Neural progenitor cell (in vitro differentiated cells): ENCODE results near the gene APOC4. TPM values are rescaled to one million over a fixed set of nuclear protein-coding genes. Genes with fewer than 3 reads are reported as not detected.

Source experiments
- DNase-seq: peaks from one replicate; pipeline ENCODE4 v3.0.0-alpha.2; 2016; ENCODE audit warnings: low spot score
- H2AFZ ChIP-seq: fragments of 200-600 bp; sonication (generic); replicated peaks from 2 replicates; pipeline ENCODE4 v1.6.1; 2016; ENCODE audit warnings: antibody characterized with exemption
- H3F3A ChIP-seq: fragments of 200-600 bp; sonication (generic); 2 replicates; pipeline ENCODE4 v1.6.1; 2016; ENCODE audit warnings: antibody characterized with exemption, low read depth
- H3K27ac ChIP-seq: fragments of 200-600 bp; sonication (generic); 2 replicates; pipeline ENCODE4 v1.5.1; 2016; ENCODE audit warnings: mild to moderate bottlenecking
- H3K27me3 ChIP-seq: fragments of 200-600 bp; sonication (generic); 2 replicates; pipeline ENCODE4 v1.6.1; 2016; ENCODE audit warnings: mild to moderate bottlenecking, moderate library complexity
- H3K36me3 ChIP-seq: fragments of 200-600 bp; sonication (generic); 2 replicates; pipeline ENCODE4 v1.5.1; 2016
- H3K4me1 ChIP-seq: fragments of 200-600 bp; sonication (generic); 2 replicates; pipeline ENCODE4 v1.6.1; 2016; ENCODE audit warnings: mixed run types
- H3K4me2 ChIP-seq: fragments of 200-600 bp; sonication (generic); 2 replicates; pipeline ENCODE4 v1.6.1; 2016
- H3K4me3 ChIP-seq: fragments of 200-600 bp; sonication (generic); 2 replicates; pipeline ENCODE4 v1.5.1; 2016
- H3K79me2 ChIP-seq: fragments of 200-600 bp; sonication (generic); 2 replicates; pipeline ENCODE4 v1.6.1; 2016; ENCODE audit warnings: low read depth
- H3K9ac ChIP-seq: fragments of 200-600 bp; sonication (generic); 2 replicates; pipeline ENCODE4 v1.6.1; 2016
- H3K9me3 ChIP-seq: fragments of 200-600 bp; sonication (generic); 2 replicates; pipeline ENCODE4 v1.5.1; 2016; ENCODE audit warnings: low read depth
- H4K20me1 ChIP-seq: fragments of 200-600 bp; sonication (generic); 2 replicates; pipeline ENCODE4 v1.6.1; 2016; ENCODE audit warnings: low read depth
- H3K27ac Mint-ChIP-seq: 3 replicates; pipeline ENCODE4 v1.8.0; 2021; ENCODE audit warnings: mixed read lengths
- H3K27me3 Mint-ChIP-seq: 2 replicates; pipeline ENCODE4 v1.8.0; 2022; ENCODE audit warnings: low read depth, mild to moderate bottlenecking, inconsistent platforms, moderate library complexity, mixed read lengths; ENCODE audit not compliant: insufficient read depth
- H3K36me3 Mint-ChIP-seq: 3 replicates; pipeline ENCODE4 v1.8.0; 2021; ENCODE audit warnings: mixed read lengths
- H3K4me1 Mint-ChIP-seq: 3 replicates; pipeline ENCODE4 v1.8.0; 2021; ENCODE audit warnings: mixed read lengths
- H3K4me3 Mint-ChIP-seq: 3 replicates; pipeline ENCODE4 v1.8.0; 2021; ENCODE audit warnings: mild to moderate bottlenecking, moderate library complexity, mixed read lengths
- H3K9me3 Mint-ChIP-seq: 3 replicates; pipeline ENCODE4 v1.8.0; 2020; ENCODE audit warnings: mixed read lengths
- EZH2 ChIP-seq: fragments of 200-600 bp; sonication (generic); IDR thresholded peaks from 2 replicates; pipeline ENCODE4 v1.6.1; 2017; ENCODE audit warnings: antibody characterized with exemption, mild to moderate bottlenecking, moderate library complexity
- EZH2phosphoT487 ChIP-seq: fragments of 200-600 bp; sonication (generic); IDR thresholded peaks from 2 replicates; pipeline ENCODE4 v1.6.1; 2017; ENCODE audit warnings: antibody characterized with exemption
- total RNA-seq: library from RNA; depleted of rRNA; stranded (reverse); fragments of >200 nt; gene quantifications from 2 replicates; pipeline ENCODE4 v1.2.3, GENCODE V29; 2015; ENCODE audit warnings: low replicate concordance
- TF ChIP-seq, protein P1 (sequence below): fragments of 200-600 bp; sonication (generic); IDR thresholded peaks from 2 replicates; pipeline ENCODE4 v1.5.1; 2017; ENCODE audit warnings: antibody characterized with exemption, mild to moderate bottlenecking

The APOC4 gene
- total RNA-seq, 1 donor from 2014 or later: not detected

- H3K27me3 Mint-ChIP-seq: peaks cover 2% of the 10 kb centered on the region
- H3K4me1 Mint-ChIP-seq: peaks cover 8% of the 10 kb centered on the region
- Histone ChIP-seq H4K20me1 (no peaks in the 10 kb centered on the region), H3K9ac (no peak overlapping the region), H3K4me2 (no peak overlapping the region), H3K27me3 (no peaks in the 10 kb centered on the region), H3K9me3 (no peaks in the 10 kb centered on the region), H3K36me3 (no peaks in the 10 kb centered on the region), H3K4me1 (no peaks in the 10 kb centered on the region), H3F3A (peaks cover 16% of the 10 kb centered on the region), H3K27ac (no peak overlapping the region), H2AFZ (no peak overlapping the region), H3K4me3 (no peak overlapping the region), H3K79me2 (peaks cover 5% of the 10 kb centered on the region)
- no peak for DNase-seq
- TF ChIP-seq EZH2: no peak
- TF ChIP-seq EZH2phosphoT487: no peak
- TF ChIP-seq, protein P1, sequence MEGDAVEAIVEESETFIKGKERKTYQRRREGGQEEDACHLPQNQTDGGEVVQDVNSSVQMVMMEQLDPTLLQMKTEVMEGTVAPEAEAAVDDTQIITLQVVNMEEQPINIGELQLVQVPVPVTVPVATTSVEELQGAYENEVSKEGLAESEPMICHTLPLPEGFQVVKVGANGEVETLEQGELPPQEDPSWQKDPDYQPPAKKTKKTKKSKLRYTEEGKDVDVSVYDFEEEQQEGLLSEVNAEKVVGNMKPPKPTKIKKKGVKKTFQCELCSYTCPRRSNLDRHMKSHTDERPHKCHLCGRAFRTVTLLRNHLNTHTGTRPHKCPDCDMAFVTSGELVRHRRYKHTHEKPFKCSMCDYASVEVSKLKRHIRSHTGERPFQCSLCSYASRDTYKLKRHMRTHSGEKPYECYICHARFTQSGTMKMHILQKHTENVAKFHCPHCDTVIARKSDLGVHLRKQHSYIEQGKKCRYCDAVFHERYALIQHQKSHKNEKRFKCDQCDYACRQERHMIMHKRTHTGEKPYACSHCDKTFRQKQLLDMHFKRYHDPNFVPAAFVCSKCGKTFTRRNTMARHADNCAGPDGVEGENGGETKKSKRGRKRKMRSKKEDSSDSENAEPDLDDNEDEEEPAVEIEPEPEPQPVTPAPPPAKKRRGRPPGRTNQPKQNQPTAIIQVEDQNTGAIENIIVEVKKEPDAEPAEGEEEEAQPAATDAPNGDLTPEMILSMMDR: no peak
- no peaks in the 10 kb centered on the region for H3K9me3 Mint-ChIP-seq
- H3K4me3 Mint-ChIP-seq: no peak overlapping the region
- H3K27ac Mint-ChIP-seq: no peak overlapping the region
- peaks cover 1% of the 10 kb centered on the region for H3K36me3 Mint-ChIP-seq
Observed at GRCh38 chr19:44949550-44949949, 7.5 kb downstream of the APOC4 start.

- Histone ChIP-seq H3K4me3 (no peak overlapping the region), H3K4me2 (no peak overlapping the region), H3K27ac (no peak overlapping the region), H4K20me1 (peaks cover 12% of the 10 kb centered on the region), H3K79me2 (peaks cover 18% of the 10 kb centered on the region), H2AFZ (no peak overlapping the region), H3K36me3 (no peaks in the 10 kb centered on the region), H3K27me3 (no peaks in the 10 kb centered on the region), H3K4me1 (peaks cover 7% of the 10 kb centered on the region), H3K9me3 (no peaks in the 10 kb centered on the region), H3K9ac (no peak overlapping the region), H3F3A (peaks cover 20% of the 10 kb centered on the region)
- Mint-ChIP-seq H3K4me1 (peaks cover 23% of the 10 kb centered on the region), H3K27ac (no peak overlapping the region), H3K9me3 (no peaks in the 10 kb centered on the region), H3K27me3 (peaks cover 7% of the 10 kb centered on the region), H3K4me3 (no peak overlapping the region), H3K36me3 (peaks cover 1% of the 10 kb centered on the region)
- TF ChIP-seq, protein P1: peak; percentile 99
- no peak for TF ChIP-seq EZH2phosphoT487
- peak; percentile 92 for DNase-seq
Observed at GRCh38 chr19:44951179-44952159, 9.4 kb downstream of the APOC4 start.

DNA sequence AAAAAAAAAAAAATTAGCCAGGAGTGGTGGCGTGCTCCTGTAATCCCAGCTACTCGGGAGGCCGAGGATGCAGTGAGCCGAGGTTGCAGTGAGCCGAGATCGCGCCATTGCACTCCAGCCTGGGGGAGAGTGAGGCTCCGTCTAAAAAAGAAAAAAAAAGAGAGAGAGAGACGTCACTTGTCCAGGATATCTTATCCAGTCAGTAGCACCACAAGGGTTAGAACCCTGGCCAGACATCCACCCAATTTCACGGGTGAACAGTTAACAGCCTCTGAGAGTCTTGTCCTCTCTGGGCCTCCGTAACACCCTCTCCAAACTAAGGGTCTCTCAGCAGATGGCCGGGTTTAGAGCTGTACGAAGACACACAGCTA, 12.2 kb downstream of the APOC4 start:
- H3F3A ChIP-seq: peaks cover 20% of the 10 kb centered on the region
- no peaks in the 10 kb centered on the region for H3K36me3 ChIP-seq
- Mint-ChIP-seq H3K27me3 (peaks cover 7% of the 10 kb centered on the region), H3K27ac (peak overlapping the region; percentile 98), H3K4me1 (peaks cover 34% of the 10 kb centered on the region), H3K4me3 (peak overlapping the region; percentile 98), H3K36me3 (peaks cover 1% of the 10 kb centered on the region), H3K9me3 (no peaks in the 10 kb centered on the region)
- peak overlapping the region; percentile 90 for H3K27ac ChIP-seq
- TF ChIP-seq, protein P1: no peak
- H3K79me2 ChIP-seq: peaks cover 45% of the 10 kb centered on the region
- H3K4me3 ChIP-seq: peak overlapping the region; percentile 98
- H2AFZ ChIP-seq: peak overlapping the region; percentile 97
- DNase-seq: no peak
- H4K20me1 ChIP-seq: peaks cover 37% of the 10 kb centered on the region
- H3K9me3 ChIP-seq: no peaks in the 10 kb centered on the region
- no peaks in the 10 kb centered on the region for H3K27me3 ChIP-seq
- peaks cover 7% of the 10 kb centered on the region for H3K4me1 ChIP-seq
- peak overlapping the region; percentile 87 for H3K4me2 ChIP-seq
- H3K9ac ChIP-seq: peak overlapping the region; percentile 77
